SK-N-SH treated with all-trans-retinoic acid at 6 μM for 48 hours (cell line): ENCODE data around the gene SYCE1.

Experiments
- ATAC-seq: fragments of 200-7000 bp; cut with Tn5 transposase; 3 replicates; pipeline ENCODE4 v1.9.1; 2020; ENCODE audit warnings: mild to moderate bottlenecking, moderate library complexity
- ARNTL ChIP-seq: fragments of 450-650 bp; formaldehyde crosslinking; IDR thresholded peaks from 2 replicates; pipeline ENCODE4 v1.5.0; 2020; ENCODE audit warnings: low read depth, mild to moderate bottlenecking, moderate library complexity, borderline replicate concordance
- CSDC2 ChIP-seq: fragments of 250-450 bp; sonication (Bioruptor Pico); IDR thresholded peaks from 2 replicates; pipeline ENCODE4 v1.5.0; 2020; ENCODE audit warnings: mild to moderate bottlenecking, moderate library complexity
- PATZ1 ChIP-seq: fragments of 250-450 bp; sonication (Bioruptor Pico); IDR thresholded peaks from 2 replicates; pipeline ENCODE4 v1.8.0; 2020; ENCODE audit warnings: mild to moderate bottlenecking, moderate library complexity, borderline replicate concordance
- SNAI2 ChIP-seq: fragments of 250-450 bp; sonication (Bioruptor Pico); IDR thresholded peaks from 2 replicates; pipeline ENCODE4 v1.5.0; 2020; ENCODE audit warnings: mild to moderate bottlenecking, moderate library complexity
- TOX ChIP-seq: fragments of 250-450 bp; sonication (Bioruptor Pico); IDR thresholded peaks from 2 replicates; pipeline ENCODE4 v1.8.0; 2021; ENCODE audit warnings: mild to moderate bottlenecking, moderate library complexity, borderline replicate concordance
- ZNF70 ChIP-seq: fragments of 450-650 bp; formaldehyde crosslinking; IDR thresholded peaks from 2 replicates; pipeline ENCODE4 v1.5.0; 2020; ENCODE audit warnings: mild to moderate bottlenecking, moderate library complexity
- TF ChIP-seq, protein P1 (sequence below): fragments of 250-450 bp; sonication (Bioruptor Pico); IDR thresholded peaks from 2 replicates; pipeline ENCODE4 v1.5.0; 2020; ENCODE audit warnings: mild to moderate bottlenecking, moderate library complexity
- TF ChIP-seq, protein P2 (sequence below): fragments of 250-450 bp; sonication (Bioruptor Pico); IDR thresholded peaks from 2 replicates; pipeline ENCODE4 v1.5.1; 2020; ENCODE audit warnings: low read depth, mild to moderate bottlenecking, moderate library complexity

SYCE1 gene

DNA sequence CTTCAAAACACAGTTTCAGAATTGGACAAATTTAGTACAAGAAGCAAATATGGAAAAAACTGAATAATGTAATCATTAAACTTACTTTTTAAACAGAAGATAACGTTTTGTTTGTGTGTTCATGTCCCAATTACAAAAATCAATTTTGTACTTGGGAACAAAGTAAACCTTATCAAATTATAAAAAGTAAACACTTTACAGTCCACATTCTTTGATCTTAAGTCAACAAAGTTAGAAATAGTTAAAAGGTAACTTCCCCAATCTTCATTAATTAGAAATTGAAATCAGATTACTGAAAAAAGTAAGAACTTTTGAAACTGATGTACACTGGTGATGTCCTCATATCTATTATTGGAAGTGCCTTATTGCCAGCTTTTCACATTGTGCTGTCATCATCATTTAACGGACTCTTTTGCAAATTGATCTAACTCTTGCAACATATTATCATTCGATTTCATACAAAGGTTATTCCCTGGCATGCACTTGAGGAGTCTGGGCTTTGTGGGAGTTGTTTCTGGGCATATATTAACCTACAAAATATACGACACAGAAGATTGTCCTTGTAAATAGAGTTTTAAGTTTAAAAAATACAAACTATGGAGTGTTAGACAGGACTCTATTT, 53.4 kb downstream of the SYCE1 start (continued):
- TF ChIP-seq PATZ1 (CRISPR knock-in tag) (no peak), CSDC2 (no peak), ARNTL (no peak)

- no peak for ATAC-seq
- TF ChIP-seq, protein P1, sequence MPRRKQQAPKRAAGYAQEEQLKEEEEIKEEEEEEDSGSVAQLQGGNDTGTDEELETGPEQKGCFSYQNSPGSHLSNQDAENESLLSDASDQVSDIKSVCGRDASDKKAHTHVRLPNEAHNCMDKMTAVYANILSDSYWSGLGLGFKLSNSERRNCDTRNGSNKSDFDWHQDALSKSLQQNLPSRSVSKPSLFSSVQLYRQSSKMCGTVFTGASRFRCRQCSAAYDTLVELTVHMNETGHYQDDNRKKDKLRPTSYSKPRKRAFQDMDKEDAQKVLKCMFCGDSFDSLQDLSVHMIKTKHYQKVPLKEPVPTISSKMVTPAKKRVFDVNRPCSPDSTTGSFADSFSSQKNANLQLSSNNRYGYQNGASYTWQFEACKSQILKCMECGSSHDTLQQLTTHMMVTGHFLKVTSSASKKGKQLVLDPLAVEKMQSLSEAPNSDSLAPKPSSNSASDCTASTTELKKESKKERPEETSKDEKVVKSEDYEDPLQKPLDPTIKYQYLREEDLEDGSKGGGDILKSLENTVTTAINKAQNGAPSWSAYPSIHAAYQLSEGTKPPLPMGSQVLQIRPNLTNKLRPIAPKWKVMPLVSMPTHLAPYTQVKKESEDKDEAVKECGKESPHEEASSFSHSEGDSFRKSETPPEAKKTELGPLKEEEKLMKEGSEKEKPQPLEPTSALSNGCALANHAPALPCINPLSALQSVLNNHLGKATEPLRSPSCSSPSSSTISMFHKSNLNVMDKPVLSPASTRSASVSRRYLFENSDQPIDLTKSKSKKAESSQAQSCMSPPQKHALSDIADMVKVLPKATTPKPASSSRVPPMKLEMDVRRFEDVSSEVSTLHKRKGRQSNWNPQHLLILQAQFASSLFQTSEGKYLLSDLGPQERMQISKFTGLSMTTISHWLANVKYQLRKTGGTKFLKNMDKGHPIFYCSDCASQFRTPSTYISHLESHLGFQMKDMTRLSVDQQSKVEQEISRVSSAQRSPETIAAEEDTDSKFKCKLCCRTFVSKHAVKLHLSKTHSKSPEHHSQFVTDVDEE (CRISPR knock-in tag), result no peak
- TF ChIP-seq, protein P2, sequence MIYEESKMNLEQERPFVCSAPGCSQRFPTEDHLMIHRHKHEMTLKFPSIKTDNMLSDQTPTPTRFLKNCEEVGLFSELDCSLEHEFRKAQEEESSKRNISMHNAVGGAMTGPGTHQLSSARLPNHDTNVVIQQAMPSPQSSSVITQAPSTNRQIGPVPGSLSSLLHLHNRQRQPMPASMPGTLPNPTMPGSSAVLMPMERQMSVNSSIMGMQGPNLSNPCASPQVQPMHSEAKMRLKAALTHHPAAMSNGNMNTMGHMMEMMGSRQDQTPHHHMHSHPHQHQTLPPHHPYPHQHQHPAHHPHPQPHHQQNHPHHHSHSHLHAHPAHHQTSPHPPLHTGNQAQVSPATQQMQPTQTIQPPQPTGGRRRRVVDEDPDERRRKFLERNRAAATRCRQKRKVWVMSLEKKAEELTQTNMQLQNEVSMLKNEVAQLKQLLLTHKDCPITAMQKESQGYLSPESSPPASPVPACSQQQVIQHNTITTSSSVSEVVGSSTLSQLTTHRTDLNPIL (CRISPR knock-in tag), result no peak
- TF ChIP-seq PATZ1 (CRISPR knock-in tag), result no peak
- no peak for TF ChIP-seq ARNTL
- TF ChIP-seq SNAI2 (CRISPR knock-in tag), result no peak
- no peak for TF ChIP-seq ZNF70 (CRISPR knock-in tag)
Observed at GRCh38 chr10:133511408-133511807, 54.0 kb downstream of the SYCE1 start.

DNA sequence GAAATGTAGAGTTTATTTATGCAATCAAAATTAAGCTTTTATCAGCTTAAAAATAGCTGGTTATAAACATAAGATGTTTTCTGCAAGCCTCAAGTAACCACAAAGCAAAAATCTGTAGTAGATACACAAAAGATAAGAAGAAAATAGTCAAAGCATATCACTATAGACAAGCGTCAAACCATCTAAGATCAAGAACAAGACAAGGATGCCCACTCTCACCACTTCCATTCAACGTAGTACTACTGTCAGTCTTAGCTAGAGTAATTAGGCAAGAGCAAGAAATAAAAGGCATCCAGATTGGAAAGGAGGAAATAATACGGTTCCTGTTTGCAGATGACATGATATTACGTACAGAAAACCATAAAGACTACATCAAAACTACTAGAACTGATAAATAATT, 55.7 kb downstream of the SYCE1 start:
- no peak for TF ChIP-seq TOX (CRISPR knock-in tag)
- TF ChIP-seq, all 23 proteins: peak for 0
- no peak for ATAC-seq
